Hepatocyte (in vitro differentiated cells): ENCODE data around the gene PABPC1L. TPM values are rescaled to one million over a fixed set of nuclear protein-coding genes. Genes with fewer than 3 reads are reported as not detected.
"Not testable (repeated sequence)": the region's sequence is repeated elsewhere in the genome, so short reads cannot be mapped to it uniquely, and the experiment has no call there.

ENCODE experiments used
- DNase-seq: peaks from one replicate; pipeline ENCODE4 v3.0.0-alpha.2; 2016; ENCODE audit warnings: low spot score
- H2AFZ ChIP-seq: fragments of 200-600 bp; sonication (generic); 2 replicates; pipeline ENCODE4 v1.6.0; 2016; ENCODE audit warnings: antibody characterized with exemption, mild to moderate bottlenecking
- H3K27ac ChIP-seq: fragments of 200-600 bp; sonication (generic); 2 replicates; pipeline ENCODE4 v1.5.1; 2016; ENCODE audit warnings: mild to moderate bottlenecking
- H3K27me3 ChIP-seq: fragments of 200-600 bp; sonication (generic); 2 replicates; pipeline ENCODE4 v1.6.1; 2016
- H3K36me3 ChIP-seq: fragments of 200-600 bp; sonication (generic); replicated peaks from 2 replicates; pipeline ENCODE4 v1.5.1; 2016; ENCODE audit warnings: low read depth; ENCODE audit not compliant: insufficient read depth
- H3K4me1 ChIP-seq: fragments of 200-600 bp; sonication (generic); 2 replicates; pipeline ENCODE4 v1.5.1; 2016; ENCODE audit warnings: mild to moderate bottlenecking, moderate library complexity; ENCODE audit not compliant: insufficient read depth
- H3K4me2 ChIP-seq: fragments of 200-600 bp; sonication (generic); 2 replicates; pipeline ENCODE4 v1.6.0; 2016
- H3K4me3 ChIP-seq: fragments of 200-600 bp; sonication (generic); 2 replicates; pipeline ENCODE4 v1.5.1; 2016; ENCODE audit warnings: mild to moderate bottlenecking
- H3K79me2 ChIP-seq: fragments of 200-600 bp; sonication (generic); 2 replicates; pipeline ENCODE4 v1.6.0; 2017; ENCODE audit warnings: mild to moderate bottlenecking
- H3K9me2 ChIP-seq: fragments of 200-600 bp; sonication (generic); replicated peaks from 2 replicates; pipeline ENCODE4 v1.6.0; 2017; ENCODE audit warnings: mild to moderate bottlenecking; ENCODE audit not compliant: insufficient read depth
- H3K9me3 ChIP-seq: fragments of 200-600 bp; sonication (generic); 2 replicates; pipeline ENCODE4 v1.5.1; 2016; ENCODE audit warnings: low read depth, mild to moderate bottlenecking
- H4K20me1 ChIP-seq: fragments of 200-600 bp; sonication (generic); 2 replicates; pipeline ENCODE4 v1.6.0; 2016; ENCODE audit warnings: mild to moderate bottlenecking; ENCODE audit not compliant: insufficient read depth, poor library complexity, severe bottlenecking
- EZH2 ChIP-seq: fragments of 200-600 bp; sonication (generic); IDR thresholded peaks from 2 replicates; pipeline ENCODE4 v1.6.1; 2016; ENCODE audit warnings: antibody characterized with exemption, mild to moderate bottlenecking, borderline replicate concordance
- EZH2phosphoT487 ChIP-seq: fragments of 200-600 bp; sonication (generic); IDR thresholded peaks from one replicate; pipeline ENCODE4 v1.6.1; 2018; ENCODE audit warnings: antibody characterized with exemption, mild to moderate bottlenecking, low read depth, moderate library complexity; ENCODE audit not compliant: unreplicated experiment, severe bottlenecking
- WGBS: methylation state at CpG from one replicate; pipeline ENCODE4 v1.1.6; 2016; ENCODE audit warnings: low lambda C conversion rate; ENCODE audit errors: missing lambda C conversion rate; 5-methylcytosine and 5-hydroxymethylcytosine counted together
- polyA plus RNA-seq: library from polyadenylated mRNA; unstranded; fragments of >200 nt; fragmentation: Nextera tagmentation; extraction: Ambion mirVana; gene quantifications from 2 replicates; pipeline ENCODE4 v1.2.1, GENCODE V29; 2016
- total RNA-seq: library from RNA; depleted of rRNA; stranded (reverse); fragments of >200 nt; gene quantifications from 2 replicates; pipeline ENCODE4 v1.2.3, GENCODE V29; 2014
- TF ChIP-seq, protein P1 (sequence below): fragments of 200-600 bp; sonication (generic); IDR thresholded peaks from 2 replicates; pipeline ENCODE4 v1.5.1; 2016; ENCODE audit warnings: antibody characterized with exemption, mild to moderate bottlenecking; ENCODE audit not compliant: poor library complexity

PABPC1L gene
- total RNA-seq (18.0 and 23.5 TPM in 2 replicates), polyA plus RNA-seq (15.6 and 29.6 TPM in 2 replicates)

DNA sequence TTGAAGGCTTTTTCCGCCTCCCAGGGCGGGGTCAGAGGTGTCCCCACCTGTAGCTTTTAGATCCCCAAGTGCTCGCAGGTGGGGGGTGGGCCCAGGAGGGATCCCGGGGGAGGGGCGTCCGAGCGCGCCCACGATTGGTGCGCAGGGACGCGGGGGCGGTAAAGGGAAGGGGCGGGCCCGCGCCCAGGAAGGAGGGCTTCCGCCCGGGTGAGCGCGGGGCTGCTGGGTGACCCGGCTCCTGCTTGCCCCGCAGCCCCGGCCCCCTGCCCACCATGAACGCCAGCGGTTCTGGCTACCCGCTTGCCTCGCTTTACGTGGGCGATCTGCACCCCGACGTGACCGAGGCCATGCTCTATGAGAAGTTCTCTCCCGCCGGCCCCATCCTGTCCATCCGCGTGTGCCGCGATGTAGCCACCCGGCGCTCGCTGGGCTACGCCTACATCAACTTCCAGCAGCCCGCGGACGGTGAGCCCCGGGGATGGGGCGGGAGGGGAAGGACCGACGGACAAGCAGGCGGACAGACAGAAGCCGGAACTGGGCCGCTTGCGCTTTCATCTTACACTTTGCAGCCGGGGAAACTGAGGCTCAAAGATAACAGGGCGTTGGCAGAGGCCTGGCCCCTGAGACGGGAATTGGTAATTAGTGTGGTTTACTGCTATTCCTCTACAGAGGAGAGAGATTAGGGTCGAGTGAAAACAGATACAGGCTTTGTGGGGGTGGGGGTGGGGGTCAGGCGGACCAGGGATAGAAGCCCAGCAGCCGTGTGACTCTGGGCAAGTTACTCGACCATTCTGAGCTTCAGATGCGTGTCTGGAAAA lies at the start of gene PABPC1L:
PABPC1L (plus strand) TSS at position 189 of the 818 bp plus-strand sequence; CDS start at position 273, 84 bp downstream.
- Histone ChIP-seq H3K27ac (peak within 1 kb of the TSS; percentile 28), H3K9me3 (no peaks in the 10 kb centered on the region), H3K4me3 (peak within 1 kb of the TSS; percentile 87), H3K4me1 (no peaks in the 10 kb centered on the region), H3K9me2 (no peaks in the 10 kb centered on the region), H4K20me1 (no peaks in the 10 kb centered on the region), H3K36me3 (no peaks in the 10 kb centered on the region), H2AFZ (peak within 1 kb of the TSS; percentile 93), H3K79me2 (no peaks in the 10 kb centered on the region), H3K27me3 (no peaks in the 10 kb centered on the region), H3K4me2 (peak within 1 kb of the TSS; percentile 97)
- TF ChIP-seq, protein P1, sequence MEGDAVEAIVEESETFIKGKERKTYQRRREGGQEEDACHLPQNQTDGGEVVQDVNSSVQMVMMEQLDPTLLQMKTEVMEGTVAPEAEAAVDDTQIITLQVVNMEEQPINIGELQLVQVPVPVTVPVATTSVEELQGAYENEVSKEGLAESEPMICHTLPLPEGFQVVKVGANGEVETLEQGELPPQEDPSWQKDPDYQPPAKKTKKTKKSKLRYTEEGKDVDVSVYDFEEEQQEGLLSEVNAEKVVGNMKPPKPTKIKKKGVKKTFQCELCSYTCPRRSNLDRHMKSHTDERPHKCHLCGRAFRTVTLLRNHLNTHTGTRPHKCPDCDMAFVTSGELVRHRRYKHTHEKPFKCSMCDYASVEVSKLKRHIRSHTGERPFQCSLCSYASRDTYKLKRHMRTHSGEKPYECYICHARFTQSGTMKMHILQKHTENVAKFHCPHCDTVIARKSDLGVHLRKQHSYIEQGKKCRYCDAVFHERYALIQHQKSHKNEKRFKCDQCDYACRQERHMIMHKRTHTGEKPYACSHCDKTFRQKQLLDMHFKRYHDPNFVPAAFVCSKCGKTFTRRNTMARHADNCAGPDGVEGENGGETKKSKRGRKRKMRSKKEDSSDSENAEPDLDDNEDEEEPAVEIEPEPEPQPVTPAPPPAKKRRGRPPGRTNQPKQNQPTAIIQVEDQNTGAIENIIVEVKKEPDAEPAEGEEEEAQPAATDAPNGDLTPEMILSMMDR: no peak
- TF ChIP-seq EZH2 (no peak), EZH2phosphoT487 (no peak)
- DNase-seq: peak; percentile 87
- 1% methylated on average over 36 of the region's 61 CpGs for WGBS

DNA sequence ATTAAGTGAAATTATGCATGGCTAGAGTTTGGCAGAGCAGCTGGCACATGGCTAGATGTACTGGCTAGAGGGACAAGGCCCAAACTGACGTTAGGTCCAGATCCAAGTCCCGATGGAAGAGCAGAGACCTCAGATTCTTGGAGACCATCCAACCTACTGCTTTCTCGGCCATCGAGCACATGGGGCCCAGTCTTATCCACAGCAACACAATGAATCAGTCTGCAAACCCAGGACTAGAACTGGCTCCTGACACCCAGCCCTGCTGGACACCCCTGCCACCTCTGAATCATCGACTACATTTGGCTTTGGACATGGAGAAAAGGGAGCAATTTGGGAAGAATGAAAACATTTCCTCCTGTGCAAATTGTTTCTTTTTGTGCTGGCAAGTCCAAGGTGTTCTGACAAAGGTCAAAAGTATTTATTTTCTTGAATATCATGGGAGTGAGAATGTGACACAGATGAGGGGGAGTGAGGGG lies 48.3 kb upstream of the PABPC1L start:
- peak overlapping the region; percentile 61 for H3K27ac ChIP-seq
- DNase-seq: no peak
- H2AFZ ChIP-seq: no peak overlapping the region

DNA sequence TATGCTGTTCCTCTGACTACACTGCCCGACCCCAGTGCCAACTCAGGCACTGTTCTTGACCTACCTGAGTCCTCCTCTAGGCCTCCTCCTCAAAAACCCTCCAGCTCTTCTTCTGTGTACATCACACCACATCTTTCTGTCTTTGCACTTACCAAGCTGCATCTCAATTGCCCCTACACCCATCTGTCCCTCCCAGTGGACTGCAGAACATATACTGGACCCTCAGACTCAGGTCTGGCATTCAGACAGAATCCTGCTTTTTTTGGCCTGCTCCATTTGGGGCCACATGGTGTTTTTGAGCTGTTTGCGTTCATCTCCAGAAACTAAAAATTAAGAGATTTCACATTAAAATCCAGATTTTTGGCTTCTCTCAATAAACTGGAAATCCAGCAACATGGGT lies 47.6 kb upstream of the PABPC1L start:
- Histone ChIP-seq H3K9me2 (no peaks in the 10 kb centered on the region), H3K36me3 (no peaks in the 10 kb centered on the region), H3K4me1 (peaks cover 22% of the 10 kb centered on the region), H2AFZ (no peak overlapping the region), H3K27ac (peak overlapping the region; percentile 61), H3K4me3 (no peak overlapping the region), H3K4me2 (no peak overlapping the region), H4K20me1 (no peaks in the 10 kb centered on the region), H3K27me3 (no peaks in the 10 kb centered on the region), H3K79me2 (no peaks in the 10 kb centered on the region), H3K9me3 (no peaks in the 10 kb centered on the region)
- 96% methylated on average over 2 of the region's 2 CpGs for WGBS
- no peak for TF ChIP-seq EZH2
- TF ChIP-seq, protein P1: no peak
- TF ChIP-seq EZH2phosphoT487: no peak
- no peak for DNase-seq

More for the DNA sequence above, 48.3 kb upstream of the PABPC1L start:
- H3K79me2 ChIP-seq: no peaks in the 10 kb centered on the region
- H3K4me3 ChIP-seq: no peak overlapping the region
- H3K9me3 ChIP-seq: no peaks in the 10 kb centered on the region
- WGBS: 65% methylated on average over 5 of the region's 5 CpGs
- no peaks in the 10 kb centered on the region for H3K27me3 ChIP-seq
- H4K20me1 ChIP-seq: no peaks in the 10 kb centered on the region
- no peaks in the 10 kb centered on the region for H3K36me3 ChIP-seq
- H3K4me1 ChIP-seq: peaks cover 22% of the 10 kb centered on the region
- H3K9me2 ChIP-seq: no peaks in the 10 kb centered on the region
- no peak for TF ChIP-seq EZH2
- TF ChIP-seq, protein P1: no peak
- TF ChIP-seq EZH2phosphoT487: no peak
- no peak overlapping the region for H3K4me2 ChIP-seq

DNA sequence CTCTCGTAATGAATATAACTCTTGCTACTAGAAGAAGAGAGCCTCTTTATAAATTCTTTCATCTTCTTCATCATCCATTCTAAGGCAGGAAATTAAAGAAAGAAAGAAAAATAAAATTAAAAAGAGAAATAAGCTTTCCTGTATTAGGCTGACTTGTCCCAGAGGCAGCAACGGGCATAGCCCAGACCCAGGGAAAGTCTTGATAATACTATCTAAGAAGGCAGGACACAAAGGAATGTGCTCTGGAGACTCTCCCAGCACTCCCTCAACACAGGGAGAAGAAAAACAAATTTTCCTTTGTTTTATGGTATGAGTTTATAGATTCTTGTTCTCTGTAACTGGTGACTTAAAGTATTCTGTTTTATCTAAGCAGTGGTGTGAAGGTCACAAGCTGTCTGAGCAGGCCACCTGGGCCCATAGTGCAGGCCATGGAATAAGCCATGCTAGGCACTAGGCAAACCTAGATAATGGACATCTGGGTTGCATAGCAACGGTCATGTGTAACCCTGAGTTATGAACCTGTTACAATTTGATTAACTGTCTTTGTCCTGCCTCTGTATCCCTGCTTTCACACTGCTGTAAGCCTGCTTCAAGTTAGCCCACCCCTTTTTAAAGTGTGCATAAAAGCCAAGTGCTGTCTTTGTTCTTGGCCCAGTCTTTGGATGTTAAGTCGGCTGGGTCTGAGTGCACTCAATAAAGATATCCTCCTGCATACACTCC lies 46.3 kb upstream of the PABPC1L start:
- H3K27ac ChIP-seq: peak overlapping the region; percentile 61

GRCh38 chr20:44864493-44864892 lies 45.4 kb upstream of the PABPC1L start:
- not testable (repeated sequence) for H3K4me2 ChIP-seq, H3K9me2 ChIP-seq, H3K27me3 ChIP-seq, H2AFZ ChIP-seq, DNase-seq, H3K79me2 ChIP-seq, H3K4me3 ChIP-seq, H3K36me3 ChIP-seq, H3K9me3 ChIP-seq, H4K20me1 ChIP-seq
- H3K27ac ChIP-seq: peak overlapping the region; percentile 61
- H3K4me1 ChIP-seq: peaks cover 22% of the 10 kb centered on the region
- WGBS: 79% methylated on average over 3 of the region's 3 CpGs

More for the DNA sequence above, 46.3 kb upstream of the PABPC1L start:
- peak; percentile 49 for DNase-seq
- not testable (repeated sequence) for H3K4me3 ChIP-seq, H3K36me3 ChIP-seq, H3K9me3 ChIP-seq, H3K9me2 ChIP-seq, H3K79me2 ChIP-seq, H2AFZ ChIP-seq, H4K20me1 ChIP-seq, H3K27me3 ChIP-seq, H3K4me2 ChIP-seq
- H3K4me1 ChIP-seq: peaks cover 22% of the 10 kb centered on the region
- 40% methylated on average over 4 of the region's 4 CpGs for WGBS
